ENCODE results near the gene EMD. TPM values are rescaled to one million over a fixed set of nuclear protein-coding genes. Genes with fewer than 3 reads are reported as not detected.

EMD gene
- total and polyA plus RNA-seq, 10 of the 15 experiments (the other 5 are each of a cell fraction or from before 2014, with no cell fraction given): 0.76 to 100 (median 43.2) TPM

DNA sequence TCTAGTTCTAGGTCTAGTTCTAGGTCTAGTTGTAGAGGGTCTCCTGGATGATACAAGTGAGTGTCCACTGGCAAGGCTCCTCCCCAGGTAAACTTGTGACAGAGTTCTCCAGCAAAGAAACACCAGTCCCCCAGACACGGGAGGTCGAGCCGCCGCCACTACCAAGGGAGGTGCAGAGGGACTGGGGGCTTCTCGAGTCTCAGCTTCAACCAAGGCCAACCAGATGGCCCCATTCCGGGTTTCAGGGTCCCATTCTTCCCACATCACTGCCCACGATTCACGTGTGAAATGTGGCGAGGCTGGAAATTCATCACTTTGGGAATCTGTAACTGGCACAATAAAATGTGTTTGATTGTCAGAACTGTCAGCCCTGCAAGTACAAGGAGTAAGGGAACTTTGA lies 46.0 kb upstream of the EMD start:
- no peak for ATAC-seq
- peaks cover 21% of the 10 kb centered on the region for H3K4me1 ChIP-seq (ENCODE audit: control insufficient read depth, insufficient read depth, low read length)
- in situ Hi-C loops (cut with MboI): no loop called here
- no peaks in the 10 kb centered on the region for H3K27me3 ChIP-seq (replicated peaks in 1 of 2; ENCODE audit: control insufficient read depth in 2 of 2, insufficient read depth in 2 of 2, low read length in 1 of 2)
- no peak for TF ChIP-seq HCFC1 (IDR thresholded peaks at IDR 0.05; ENCODE audit: low read length)
- TF ChIP-seq, protein P1, sequence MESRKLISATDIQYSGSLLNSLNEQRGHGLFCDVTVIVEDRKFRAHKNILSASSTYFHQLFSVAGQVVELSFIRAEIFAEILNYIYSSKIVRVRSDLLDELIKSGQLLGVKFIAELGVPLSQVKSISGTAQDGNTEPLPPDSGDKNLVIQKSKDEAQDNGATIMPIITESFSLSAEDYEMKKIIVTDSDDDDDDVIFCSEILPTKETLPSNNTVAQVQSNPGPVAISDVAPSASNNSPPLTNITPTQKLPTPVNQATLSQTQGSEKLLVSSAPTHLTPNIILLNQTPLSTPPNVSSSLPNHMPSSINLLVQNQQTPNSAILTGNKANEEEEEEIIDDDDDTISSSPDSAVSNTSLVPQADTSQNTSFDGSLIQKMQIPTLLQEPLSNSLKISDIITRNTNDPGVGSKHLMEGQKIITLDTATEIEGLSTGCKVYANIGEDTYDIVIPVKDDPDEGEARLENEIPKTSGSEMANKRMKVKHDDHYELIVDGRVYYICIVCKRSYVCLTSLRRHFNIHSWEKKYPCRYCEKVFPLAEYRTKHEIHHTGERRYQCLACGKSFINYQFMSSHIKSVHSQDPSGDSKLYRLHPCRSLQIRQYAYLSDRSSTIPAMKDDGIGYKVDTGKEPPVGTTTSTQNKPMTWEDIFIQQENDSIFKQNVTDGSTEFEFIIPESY (IDR thresholded peaks at IDR 0.05): no peak
- POLR2A ChIA-PET: no interaction called here
- RAD21 ChIA-PET (ENCODE audit: unreplicated experiment): interaction anchor here (0.7 kb wide), 1 partner anchor 11 kb away, joined by 3 read pairs; no protein-coding TSS in a partner anchor
- H3K27ac ChIP-seq (ENCODE audit: control insufficient read depth, insufficient read depth): peak overlapping the region; percentile 73
- no peaks in the 10 kb centered on the region for H3K9me3 ChIP-seq (replicated peaks; ENCODE audit: control insufficient read depth, insufficient read depth, low read length)
- no peak overlapping the region for H3K4me2 ChIP-seq (ENCODE audit: control insufficient read depth, insufficient read depth)
- no TSS peak for BruUV-seq (replicated peaks)
- intact Hi-C loops (cut with micrococcal nuclease; ENCODE audit: unreplicated experiment): no loop called here
- no peaks in the 10 kb centered on the region for H3K79me2 ChIP-seq (ENCODE audit: control insufficient read depth, insufficient read depth, low read length)
- H3K9ac ChIP-seq (ENCODE audit: control insufficient read depth, insufficient read depth, low read length): no peak overlapping the region
- H3K36me3 ChIP-seq (ENCODE audit: control insufficient read depth in 2 of 2, insufficient read depth in 2 of 2, low read length in 1 of 2): no peaks in the 10 kb centered on the region
- no peak overlapping the region for H3K4me3 ChIP-seq
- no peak overlapping the region for H2AFZ ChIP-seq (ENCODE audit: control insufficient read depth, low read depth, low read length)
- SMC1A ChIA-PET (ENCODE audit: uncharacterized antibody, unreplicated experiment): interaction anchor here (1.0 to 1.8 kb wide), 2 partner anchors 11 to 210 kb away, joined by 5 read pairs; no protein-coding TSS in a partner anchor
- no peak for FAIRE-seq
- 59% methylated on average over 9 of the region's 9 CpGs for WGBS (ENCODE audit: insufficient coverage, insufficient replicate concordance, low lambda C conversion rate, missing lambda C conversion rate)
- no peaks in the 10 kb centered on the region for H4K20me1 ChIP-seq (ENCODE audit: control insufficient read depth, insufficient read depth)
- CTCF ChIA-PET: interaction anchor here (1.2 kb wide), 1 partner anchor 26 kb away, joined by 3 read pairs; no protein-coding TSS in a partner anchor
- no peak for DNase-seq (ENCODE audit: low read depth, low spot score)

DNA sequence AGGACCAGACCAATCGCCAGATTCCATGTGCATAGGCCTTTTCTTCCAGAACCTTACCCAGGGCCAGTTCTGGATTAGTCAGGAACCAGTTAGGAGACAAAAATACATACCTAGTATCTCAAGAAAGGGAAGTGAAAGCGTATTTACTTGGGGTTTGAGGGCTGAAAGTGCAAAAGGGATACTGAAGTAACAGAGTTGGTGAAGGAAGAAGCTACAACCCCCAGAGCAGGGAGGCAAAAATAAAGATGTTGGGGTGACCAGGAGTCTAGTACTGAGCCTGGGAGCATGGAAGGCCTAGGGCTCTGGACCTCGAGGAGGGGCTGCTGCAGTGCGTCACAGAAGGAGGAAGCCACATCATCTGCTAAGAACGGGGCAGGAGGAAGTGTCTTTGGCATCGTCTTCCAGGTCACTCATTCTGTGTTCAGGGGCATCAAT lies 45.2 kb upstream of the EMD start:
- ChIA-PET POLR2A (no interaction called here), SMC1A (ENCODE audit: uncharacterized antibody, unreplicated experiment) (interaction anchor here (1.0 to 1.8 kb wide), 2 partner anchors 11 to 209 kb away, joined by 5 read pairs; no protein-coding TSS in a partner anchor), CTCF (interaction anchor here (0.6 to 1.2 kb wide), 3 partner anchors 16 to 35 kb away, joined by 3 to 4 read pairs (median 3); no protein-coding TSS in a partner anchor), RAD21 (ENCODE audit: unreplicated experiment) (no interaction called here)
- no peaks in the 10 kb centered on the region for H3K79me2 ChIP-seq (ENCODE audit: control insufficient read depth, insufficient read depth, low read length)
- DNase-seq (ENCODE audit: low read depth, low spot score) (peak; percentile 50), ATAC-seq (peak; percentile 94), FAIRE-seq (peak; percentile 73)
- intact Hi-C loops (cut with micrococcal nuclease; ENCODE audit: unreplicated experiment) (no loop called here), in situ Hi-C loops (cut with MboI) (no loop called here)
- H3K4me2 ChIP-seq (ENCODE audit: control insufficient read depth, insufficient read depth): peak overlapping the region; percentile 78
- peak overlapping the region; percentile 8; the same call in 1 of the 2 replicates for H3K9ac ChIP-seq (ENCODE audit: control insufficient read depth, insufficient read depth, low read length)
- H3K4me3 ChIP-seq: 0 out of 2 replicates have a peak overlapping the region, but pooled peaks have one; percentile 11
- BruUV-seq (replicated peaks): no TSS peak
- H3K27ac ChIP-seq (ENCODE audit: control insufficient read depth, insufficient read depth): peak overlapping the region; percentile 73
- H3K4me1 ChIP-seq (ENCODE audit: control insufficient read depth, insufficient read depth, low read length): peaks cover 21% of the 10 kb centered on the region
- no peaks in the 10 kb centered on the region for H4K20me1 ChIP-seq (ENCODE audit: control insufficient read depth, insufficient read depth)
- no peaks in the 10 kb centered on the region for H3K9me3 ChIP-seq (replicated peaks; ENCODE audit: control insufficient read depth, insufficient read depth, low read length)
- H3K27me3 ChIP-seq (replicated peaks in 1 of 2; ENCODE audit: control insufficient read depth in 2 of 2, insufficient read depth in 2 of 2, low read length in 1 of 2): no peaks in the 10 kb centered on the region
- H3K36me3 ChIP-seq (ENCODE audit: control insufficient read depth in 2 of 2, insufficient read depth in 2 of 2, low read length in 1 of 2): no peaks in the 10 kb centered on the region
- peak overlapping the region; percentile 29; the same call in 1 of the 2 replicates for H2AFZ ChIP-seq (ENCODE audit: control insufficient read depth, low read depth, low read length)
- WGBS (ENCODE audit: insufficient coverage, insufficient replicate concordance, low lambda C conversion rate, missing lambda C conversion rate): 3% methylated on average over 6 of the region's 6 CpGs
- TF ChIP-seq CBX3 (IDR thresholded peaks at IDR 0.05; ENCODE audit: borderline replicate concordance, low read depth) (no peak), ZNF384 (IDR thresholded peaks at IDR 0.05; ENCODE audit: borderline replicate concordance, low read depth, low read length) (no peak), HDAC6 (IDR thresholded peaks at IDR 0.05; ENCODE audit: unreplicated experiment) (no peak), TBL1XR1 (IDR thresholded peaks at IDR 0.05; ENCODE audit: low read depth, low read length) (no peak), EZH2 (IDR thresholded peaks at IDR 0.05; ENCODE audit: borderline replicate concordance, control insufficient read depth, low read depth, low read length) (no peak), GATAD2B (conservative IDR thresholded peaks at IDR 0.05; ENCODE audit: low read depth) (no peak), CHD2 (IDR thresholded peaks at IDR 0.05; ENCODE audit: borderline replicate concordance, low read depth, low read length) (peak; percentile 17; the same call in 1 of the 2 replicates), RUNX3 (IDR thresholded peaks at IDR 0.05; ENCODE audit: low read length) (peak; percentile 67), LARP7 (IDR thresholded peaks at IDR 0.05) (no peak), IKZF1 (conservative IDR thresholded peaks at IDR 0.05) (peak; percentile 85), NRF1 (conservative IDR thresholded peaks at IDR 0.05; ENCODE audit: low read depth, low read length) (no peak)
- TF ChIP-seq, protein P2, sequence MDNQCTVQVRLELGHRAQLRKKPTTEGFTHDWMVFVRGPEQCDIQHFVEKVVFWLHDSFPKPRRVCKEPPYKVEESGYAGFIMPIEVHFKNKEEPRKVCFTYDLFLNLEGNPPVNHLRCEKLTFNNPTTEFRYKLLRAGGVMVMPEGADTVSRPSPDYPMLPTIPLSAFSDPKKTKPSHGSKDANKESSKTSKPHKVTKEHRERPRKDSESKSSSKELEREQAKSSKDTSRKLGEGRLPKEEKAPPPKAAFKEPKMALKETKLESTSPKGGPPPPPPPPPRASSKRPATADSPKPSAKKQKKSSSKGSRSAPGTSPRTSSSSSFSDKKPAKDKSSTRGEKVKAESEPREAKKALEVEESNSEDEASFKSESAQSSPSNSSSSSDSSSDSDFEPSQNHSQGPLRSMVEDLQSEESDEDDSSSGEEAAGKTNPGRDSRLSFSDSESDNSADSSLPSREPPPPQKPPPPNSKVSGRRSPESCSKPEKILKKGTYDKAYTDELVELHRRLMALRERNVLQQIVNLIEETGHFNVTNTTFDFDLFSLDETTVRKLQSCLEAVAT (IDR thresholded peaks at IDR 0.05): no peak
